Activated CD8-positive, alpha-beta T cell treated with anti-CD3 and anti-CD28 coated beads for 36 hours (primary cell): Measurements from ENCODE around the gene SLC39A11. TPM values are rescaled to one million over a fixed set of nuclear protein-coding genes. Genes with fewer than 3 reads are reported as not detected.
"Not testable (repeated sequence)": the region's sequence is repeated elsewhere in the genome, so short reads cannot be mapped to it uniquely, and the experiment has no call there.

Experiments
- ATAC-seq: fragments of 200-7000 bp; cut with Tn5 transposase; one replicate; pipeline ENCODE4 v1.10.0; 2021; ENCODE audit warnings: mild to moderate bottlenecking, moderate library complexity
- CTCF ChIA-PET: fragments of 350-600 bp; sonication (Branson Sonifier 250); formaldehyde crosslinking; loops from one replicate; lab custom pipeline; 2021; ENCODE audit warnings: antibody characterized with exemption; lab: Charles Lee
- POLR2A ChIA-PET: fragments of 350-600 bp; sonication (Branson Sonifier 250); formaldehyde crosslinking; loops from one replicate; lab custom pipeline; 2021; ENCODE audit warnings: antibody characterized with exemption; lab: Charles Lee
- DNase-seq: peaks from one replicate; pipeline ENCODE4 v3.0.0-alpha.2; 2020
- H3K27ac Mint-ChIP-seq: one replicate; pipeline ENCODE4 v1.8.0; 2021; ENCODE audit warnings: mild to moderate bottlenecking, mixed read lengths
- H3K27me3 Mint-ChIP-seq: one replicate; pipeline ENCODE4 v1.8.0; 2021; ENCODE audit warnings: mixed read lengths
- H3K36me3 Mint-ChIP-seq: one replicate; pipeline ENCODE4 v1.8.0; 2021; ENCODE audit warnings: low read depth, mixed read lengths
- H3K4me1 Mint-ChIP-seq: one replicate; pipeline ENCODE4 v1.8.0; 2021; ENCODE audit warnings: low read depth, mixed read lengths
- H3K4me3 Mint-ChIP-seq: one replicate; pipeline ENCODE4 v1.8.0; 2021; ENCODE audit warnings: mild to moderate bottlenecking, moderate library complexity, mixed read lengths
- H3K9me3 Mint-ChIP-seq: one replicate; pipeline ENCODE4 v1.8.0; 2021; ENCODE audit warnings: mixed read lengths
- CTCF ChIP-seq: fragments of 200-600 bp; IDR thresholded peaks from one replicate; pipeline ENCODE4 v1.8.0; 2022; ENCODE audit warnings: antibody characterized with exemption, mild to moderate bottlenecking
- intact Hi-C: fragments of 100-400 bp; cut with micrococcal nuclease; formaldehyde crosslinking; loops from one replicate; pipeline ENCODE4 v1.10.0; 2022
- total RNA-seq, 2 experiments: library from RNA; stranded (reverse); gene quantifications; one replicate each; pipeline ENCODE4 v1.2.3, GENCODE V29; 2021

SLC39A11 gene
- total RNA-seq, 2 experiments from 2014 or later, result 14.4 to 14.9 TPM

GRCh38 chr17:73007407-73007806 lies 85.1 kb downstream of the SLC39A11 start:
- intact Hi-C loops, result no loop called here
- no peak overlapping the region for H3K4me3 Mint-ChIP-seq
- no peak for ATAC-seq
- CTCF ChIA-PET, result no interaction called here
- DNase-seq, result no peak
- no peak overlapping the region for H3K27ac Mint-ChIP-seq
- H3K36me3 Mint-ChIP-seq, result peaks cover 2% of the 10 kb centered on the region
- no peaks in the 10 kb centered on the region for H3K9me3 Mint-ChIP-seq
- POLR2A ChIA-PET, result no interaction called here
- H3K27me3 Mint-ChIP-seq, result no peaks in the 10 kb centered on the region
- peaks cover 8% of the 10 kb centered on the region for H3K4me1 Mint-ChIP-seq
- no peak for TF ChIP-seq CTCF

- Mint-ChIP-seq H3K27ac (no peak overlapping the region), H3K9me3 (no peaks in the 10 kb centered on the region), H3K27me3 (no peaks in the 10 kb centered on the region), H3K4me3 (no peak overlapping the region), H3K36me3 (peaks cover 2% of the 10 kb centered on the region), H3K4me1 (no peaks in the 10 kb centered on the region)
- intact Hi-C loops, result no loop called here
- ChIA-PET POLR2A (no interaction called here), CTCF (no interaction called here)
- no peak for ATAC-seq
- no peak for TF ChIP-seq CTCF
- no peak for DNase-seq
Observed at GRCh38 chr17:73005360-73005759, 87.1 kb downstream of the SLC39A11 start.

- Mint-ChIP-seq H3K27ac (no peak overlapping the region), H3K36me3 (peaks cover 2% of the 10 kb centered on the region), H3K4me1 (no peaks in the 10 kb centered on the region), H3K9me3 (no peaks in the 10 kb centered on the region), H3K27me3 (no peaks in the 10 kb centered on the region), H3K4me3 (no peak overlapping the region)
- intact Hi-C loops, result no loop called here
- ChIA-PET POLR2A (no interaction called here), CTCF (no interaction called here)
- DNase-seq, result no peak
- TF ChIP-seq CTCF, result no peak
- no peak for ATAC-seq
Observed at GRCh38 chr17:73003487-73003886, 89.0 kb downstream of the SLC39A11 start.

GRCh38 chr17:73000832-73001231 lies 91.7 kb downstream of the SLC39A11 start:
- H3K36me3 Mint-ChIP-seq, result peaks cover 4% of the 10 kb centered on the region
- ChIA-PET POLR2A (interaction anchor here (0.7 kb wide), 1 partner anchor 99 kb away, joined by 3 read pairs; no protein-coding TSS in a partner anchor), CTCF (interaction anchor here (1.2 to 3.3 kb wide), 2 partner anchors 15 to 156 kb away, joined by 3 to 18 read pairs; no protein-coding TSS in a partner anchor)
- no peak overlapping the region for H3K4me3 Mint-ChIP-seq
- no peaks in the 10 kb centered on the region for H3K9me3 Mint-ChIP-seq
- DNase-seq (no peak), ATAC-seq (no peak)
- H3K4me1 Mint-ChIP-seq, result no peaks in the 10 kb centered on the region
- no peak for TF ChIP-seq CTCF
- H3K27ac Mint-ChIP-seq, result no peak overlapping the region
- intact Hi-C loops, result no loop called here
- H3K27me3 Mint-ChIP-seq, result no peaks in the 10 kb centered on the region

GRCh38 chr17:72999474-72999873 lies 93.0 kb downstream of the SLC39A11 start:
- CTCF ChIA-PET, result interaction anchor here (1.2 to 3.3 kb wide), 2 partner anchors 14 to 157 kb away, joined by 3 to 18 read pairs; no protein-coding TSS in a partner anchor
- H3K27me3 Mint-ChIP-seq, POLR2A ChIA-PET, DNase-seq, H3K4me1 Mint-ChIP-seq, H3K27ac Mint-ChIP-seq, H3K36me3 Mint-ChIP-seq, H3K9me3 Mint-ChIP-seq, intact Hi-C loops, H3K4me3 Mint-ChIP-seq, ATAC-seq: not testable (repeated sequence)
